ENCODE data around the gene TSPAN16. TPM values are rescaled to one million over a fixed set of nuclear protein-coding genes. Genes with fewer than 3 reads are reported as not detected.

The TSPAN16 gene
- total RNA-seq, 1 experiment from 2014 or later: not detected

GRCh38 chr19:11356074-11356397 is 60.1 kb downstream of the TSPAN16 start:
- no peak for DNase-seq (ENCODE audit: low spot score)
- POLR2A ChIA-PET (ENCODE audit: low non-redundant PET): no interaction called here
- H3K27me3 ChIP-seq (replicated peaks; ENCODE audit: insufficient read depth, low read depth, low read length, poor library complexity): no peaks in the 10 kb centered on the region
- CTCF ChIA-PET: no interaction called here
- no TSS peak for BruUV-seq (replicated peaks)
- intact Hi-C loops (cut with micrococcal nuclease; ENCODE audit: unreplicated experiment): no loop called here
- no peaks in the 10 kb centered on the region for H3K4me1 ChIP-seq (ENCODE audit: insufficient read depth, low read length, poor library complexity, severe bottlenecking)
- no peak overlapping the region for H3K27ac ChIP-seq (ENCODE audit: low read depth, low read length, poor library complexity, severe bottlenecking)
- no peaks in the 10 kb centered on the region for H3K9me3 ChIP-seq (ENCODE audit: low read depth, low read length, poor library complexity, severe bottlenecking)
- TF ChIP-seq EZH2 (IDR thresholded peaks at IDR 0.05; ENCODE audit: borderline replicate concordance, low read depth, low read length, poor library complexity, severe bottlenecking) (no peak), CTCF (conservative IDR thresholded peaks at IDR 0.05; ENCODE audit: low read depth, low read length) (no peak)
- H3K36me3 ChIP-seq (ENCODE audit: insufficient read depth, low read length, poor library complexity, severe bottlenecking): no peaks in the 10 kb centered on the region
- H3K4me3 ChIP-seq (ENCODE audit: low read depth, low read length, poor library complexity, severe bottlenecking): peak overlapping the region; percentile 63

- CTCF ChIA-PET: no interaction called here
- POLR2A ChIA-PET (ENCODE audit: low non-redundant PET): no interaction called here
Observed at GRCh38 chr19:11356676-11357550, 61.0 kb downstream of the TSPAN16 start.

GRCh38 chr19:11359421-11359820 is 63.5 kb downstream of the TSPAN16 start:
- BruUV-seq (replicated peaks): no TSS peak
- H3K27me3 ChIP-seq (replicated peaks; ENCODE audit: insufficient read depth, low read depth, low read length, poor library complexity): no peaks in the 10 kb centered on the region
- ChIA-PET CTCF (no interaction called here), POLR2A (ENCODE audit: low non-redundant PET) (no interaction called here)
- no peaks in the 10 kb centered on the region for H3K36me3 ChIP-seq (ENCODE audit: insufficient read depth, low read length, poor library complexity, severe bottlenecking)
- H3K27ac ChIP-seq (ENCODE audit: low read depth, low read length, poor library complexity, severe bottlenecking): no peak overlapping the region
- intact Hi-C loops (cut with micrococcal nuclease; ENCODE audit: unreplicated experiment): no loop called here
- no peak for DNase-seq (ENCODE audit: low spot score)
- no peak for TF ChIP-seq EZH2 (IDR thresholded peaks at IDR 0.05; ENCODE audit: borderline replicate concordance, low read depth, low read length, poor library complexity, severe bottlenecking)
- TF ChIP-seq CTCF (conservative IDR thresholded peaks at IDR 0.05; ENCODE audit: low read depth, low read length): no peak
- no peaks in the 10 kb centered on the region for H3K9me3 ChIP-seq (ENCODE audit: low read depth, low read length, poor library complexity, severe bottlenecking)
- H3K4me3 ChIP-seq (ENCODE audit: low read depth, low read length, poor library complexity, severe bottlenecking): no peak overlapping the region
- no peaks in the 10 kb centered on the region for H3K4me1 ChIP-seq (ENCODE audit: insufficient read depth, low read length, poor library complexity, severe bottlenecking)

More at GRCh38 chr19:11356676-11357550, 61.0 kb downstream of the TSPAN16 start:
- BruUV-seq (replicated peaks): no TSS peak
- H3K27me3 ChIP-seq (replicated peaks; ENCODE audit: insufficient read depth, low read depth, low read length, poor library complexity): no peaks in the 10 kb centered on the region
- no peak overlapping the region for H3K27ac ChIP-seq (ENCODE audit: low read depth, low read length, poor library complexity, severe bottlenecking)
- no peaks in the 10 kb centered on the region for H3K9me3 ChIP-seq (ENCODE audit: low read depth, low read length, poor library complexity, severe bottlenecking)
- H3K36me3 ChIP-seq (ENCODE audit: insufficient read depth, low read length, poor library complexity, severe bottlenecking): no peaks in the 10 kb centered on the region
- no peak overlapping the region for H3K4me3 ChIP-seq (ENCODE audit: low read depth, low read length, poor library complexity, severe bottlenecking)
- no peak for DNase-seq (ENCODE audit: low spot score)
- intact Hi-C loops (cut with micrococcal nuclease; ENCODE audit: unreplicated experiment): no loop called here
- H3K4me1 ChIP-seq (ENCODE audit: insufficient read depth, low read length, poor library complexity, severe bottlenecking): no peaks in the 10 kb centered on the region
- TF ChIP-seq EZH2 (IDR thresholded peaks at IDR 0.05; ENCODE audit: borderline replicate concordance, low read depth, low read length, poor library complexity, severe bottlenecking) (no peak), CTCF (conservative IDR thresholded peaks at IDR 0.05; ENCODE audit: low read depth, low read length) (no peak)
